ENCODE results near the gene POLR3C. TPM values are rescaled to one million over a fixed set of nuclear protein-coding genes. Genes with fewer than 3 reads are reported as not detected.

Gene POLR3C
- total RNA-seq, 2 experiments from 2014 or later = 55.8 to 56.3 TPM

DNA sequence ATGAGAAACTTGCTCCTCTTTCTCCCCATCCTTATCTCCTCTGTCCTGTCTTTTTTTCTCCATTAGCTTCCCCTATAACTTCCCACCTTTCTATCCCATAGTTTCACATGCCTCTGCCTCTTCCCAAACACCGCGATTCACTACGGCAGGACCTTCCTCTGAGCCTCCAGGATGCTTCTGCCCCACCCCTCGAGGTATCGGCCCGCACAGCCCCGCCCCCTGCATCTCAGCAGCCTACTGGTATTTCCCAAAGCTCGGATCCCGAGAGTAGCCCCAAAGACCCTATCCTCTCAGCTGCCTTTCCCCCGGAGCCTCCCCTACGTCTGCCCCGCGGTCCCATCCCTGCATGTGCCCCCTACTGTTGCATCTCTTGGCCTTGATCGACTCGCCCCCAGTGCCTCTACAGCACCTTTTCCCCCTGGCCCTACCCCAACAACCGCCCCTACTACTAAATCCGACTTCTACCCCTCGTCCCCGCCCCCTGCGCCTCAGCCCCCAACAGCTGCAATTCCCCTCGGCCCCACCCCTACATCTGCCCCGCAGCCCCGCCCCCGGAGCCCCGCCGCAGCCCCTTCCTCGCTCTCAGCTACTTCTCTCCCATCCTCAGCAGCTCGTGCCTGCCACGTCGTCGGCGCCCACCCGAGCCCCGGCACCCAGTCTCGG lies 34.4 kb downstream of the POLR3C start:
- ChIA-PET POLR2A (interaction anchor here (0.6 to 4.0 kb wide), 14 partner anchors 11 to 193 kb away, joined by 4 to 43 read pairs (median 8); partner anchors contain the start of genes ANKRD34A, LIX1L, NUDT17 and PEX11B), CTCF (interaction anchor here (0.6 to 5.6 kb wide), 12 partner anchors 8 to 180 kb away, joined by 3 to 75 read pairs (median 3); partner anchors contain the start of genes LIX1L and NUDT17)

DNA sequence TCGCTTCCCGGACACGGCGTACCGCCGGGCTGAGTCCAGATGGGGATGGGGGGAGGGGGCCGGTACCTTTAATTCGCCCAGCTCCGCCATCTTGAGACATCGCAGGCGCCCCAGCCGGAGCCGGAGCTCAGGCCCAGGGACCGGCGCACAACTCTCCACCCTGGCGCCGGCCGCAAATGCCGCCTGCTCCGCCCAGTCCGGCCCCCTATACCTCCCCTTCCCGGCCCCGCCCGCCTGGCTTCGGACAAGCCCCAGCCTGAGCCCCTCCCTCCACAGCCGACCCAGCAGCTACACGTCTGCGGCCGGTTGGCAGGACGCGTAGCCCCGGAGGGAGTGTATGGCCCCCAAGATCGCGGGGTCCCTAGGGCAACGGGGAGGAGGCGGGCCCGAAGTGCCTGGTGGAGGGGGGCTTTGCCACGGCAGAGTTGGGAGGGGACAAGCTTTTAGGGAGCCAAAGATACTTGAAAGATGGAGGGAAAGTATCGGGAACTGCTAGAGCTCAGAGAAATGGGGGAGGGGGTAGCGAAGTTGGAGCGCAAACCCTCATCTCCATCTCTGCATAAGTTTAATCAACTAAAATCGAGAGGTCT lies 35.0 kb downstream of the POLR3C start, which contains the start of gene PIAS3:
TSS of gene PIAS3 (minus strand) at position 181 of the 590 bp plus-strand sequence. CDS start at position 90, 91 bp downstream.
- CTCF ChIA-PET = interaction anchor here (0.6 to 5.6 kb wide), 17 partner anchors 9 to 179 kb away, joined by 3 to 75 read pairs (median 3); partner anchors contain the start of genes LIX1L, NUDT17 and RBM8A
- POLR2A ChIA-PET = interaction anchor here (0.6 to 4.0 kb wide), 17 partner anchors 10 to 193 kb away, joined by 3 to 43 read pairs (median 7); partner anchors contain the start of genes ANKRD34A, LIX1L, NUDT17 and PEX11B

DNA sequence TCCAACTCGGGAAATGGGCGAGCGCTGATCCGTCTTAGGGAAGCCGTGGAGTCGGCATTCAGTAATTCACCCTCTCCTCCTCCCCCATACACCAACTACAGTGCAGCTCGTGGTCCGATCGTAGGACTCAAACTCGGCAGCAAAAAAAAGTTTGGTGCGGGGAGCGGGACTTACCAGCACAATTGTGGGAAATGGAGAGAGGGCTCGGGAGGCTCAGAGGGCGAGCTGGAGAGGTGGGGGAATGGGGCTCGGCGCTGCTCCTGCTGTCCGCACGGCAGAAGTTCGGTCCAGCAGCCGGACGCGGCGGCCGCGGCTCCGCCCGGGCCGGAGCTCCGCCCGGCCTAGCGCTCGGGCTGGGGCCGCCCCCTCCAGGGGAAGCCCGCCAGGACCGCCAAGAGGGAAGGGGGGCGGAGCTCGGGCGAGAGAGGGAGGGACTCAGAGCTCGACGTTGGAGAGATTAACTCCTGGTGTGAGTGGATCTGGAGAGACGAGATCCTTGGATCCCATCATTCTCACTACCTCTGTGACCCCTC lies 35.6 kb downstream of the POLR3C start:
- CTCF ChIA-PET = interaction anchor here (1.0 to 5.6 kb wide), 11 partner anchors 9 to 148 kb away, joined by 3 to 75 read pairs (median 3); partner anchors contain the start of genes NUDT17 and RBM8A
- POLR2A ChIA-PET = interaction anchor here (0.6 to 4.0 kb wide), 14 partner anchors 10 to 192 kb away, joined by 3 to 43 read pairs (median 8); partner anchors contain the start of genes ANKRD34A, ANKRD35, LIX1L and NUDT17

DNA sequence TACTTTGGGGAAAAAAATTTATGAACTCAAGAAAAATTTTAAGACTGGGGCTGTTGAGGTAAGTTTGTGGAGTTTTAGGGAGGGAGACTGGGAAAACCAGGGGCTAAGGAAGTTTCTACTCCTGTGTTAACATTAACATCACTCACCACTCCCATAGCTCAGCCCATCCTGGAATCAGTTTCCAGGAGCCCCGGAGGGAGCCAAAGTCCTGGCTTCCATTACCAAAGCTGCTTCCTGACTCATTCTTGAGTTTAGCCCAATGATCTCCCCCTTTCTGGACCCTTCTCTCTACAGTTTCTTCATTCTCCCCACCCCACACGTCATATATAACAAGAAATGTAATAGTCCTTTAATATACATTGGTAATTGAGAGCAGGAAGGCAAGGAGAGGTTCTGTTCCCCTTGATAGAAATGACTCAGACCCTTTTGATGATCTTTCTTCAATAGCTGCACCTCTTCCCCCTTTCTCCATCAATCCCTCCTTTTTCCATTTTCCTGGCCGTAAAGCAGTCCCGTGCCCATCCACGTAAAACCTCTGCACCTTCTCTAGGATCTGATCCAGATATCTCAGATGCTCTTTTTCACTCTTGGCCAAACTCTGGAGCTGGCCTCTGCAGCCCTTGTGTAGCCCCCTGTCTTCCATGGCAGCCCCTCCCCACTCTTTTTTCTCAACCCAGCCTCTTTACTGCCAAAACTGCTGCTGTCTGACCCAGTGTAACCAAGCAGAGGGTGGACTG lies 39.5 kb downstream of the POLR3C start:
- ChIA-PET POLR2A (no interaction called here), CTCF (interaction anchor here (0.7 to 5.0 kb wide), 2 partner anchors 12 to 18 kb away, joined by 3 to 17 read pairs; partner anchors contain the start of gene NUDT17)

DNA sequence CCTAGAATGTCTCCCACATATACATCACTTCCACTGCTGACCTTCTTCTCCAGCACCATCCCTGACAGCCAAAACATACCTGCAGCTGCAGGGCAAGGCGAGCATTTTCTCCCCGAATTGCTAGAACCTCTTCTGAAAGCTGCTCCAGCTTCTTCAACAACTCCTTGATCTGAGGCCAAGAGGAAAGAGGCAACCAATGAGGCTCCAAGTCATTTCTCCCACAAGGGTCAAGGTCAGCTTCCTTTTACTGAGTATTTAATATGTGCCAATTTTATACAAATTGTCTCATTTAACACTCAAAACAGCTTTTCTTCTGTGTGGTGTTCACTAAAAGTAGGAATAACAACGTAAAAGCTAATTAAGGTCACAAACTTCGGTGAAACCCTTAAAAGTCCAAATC lies 44.2 kb downstream of the POLR3C start:
- POLR2A ChIA-PET = interaction anchor here (1.9 kb wide), 1 partner anchor 9 kb away, joined by 7 read pairs; the partner anchor contains the start of gene PIAS3
- CTCF ChIA-PET = no interaction called here

DNA sequence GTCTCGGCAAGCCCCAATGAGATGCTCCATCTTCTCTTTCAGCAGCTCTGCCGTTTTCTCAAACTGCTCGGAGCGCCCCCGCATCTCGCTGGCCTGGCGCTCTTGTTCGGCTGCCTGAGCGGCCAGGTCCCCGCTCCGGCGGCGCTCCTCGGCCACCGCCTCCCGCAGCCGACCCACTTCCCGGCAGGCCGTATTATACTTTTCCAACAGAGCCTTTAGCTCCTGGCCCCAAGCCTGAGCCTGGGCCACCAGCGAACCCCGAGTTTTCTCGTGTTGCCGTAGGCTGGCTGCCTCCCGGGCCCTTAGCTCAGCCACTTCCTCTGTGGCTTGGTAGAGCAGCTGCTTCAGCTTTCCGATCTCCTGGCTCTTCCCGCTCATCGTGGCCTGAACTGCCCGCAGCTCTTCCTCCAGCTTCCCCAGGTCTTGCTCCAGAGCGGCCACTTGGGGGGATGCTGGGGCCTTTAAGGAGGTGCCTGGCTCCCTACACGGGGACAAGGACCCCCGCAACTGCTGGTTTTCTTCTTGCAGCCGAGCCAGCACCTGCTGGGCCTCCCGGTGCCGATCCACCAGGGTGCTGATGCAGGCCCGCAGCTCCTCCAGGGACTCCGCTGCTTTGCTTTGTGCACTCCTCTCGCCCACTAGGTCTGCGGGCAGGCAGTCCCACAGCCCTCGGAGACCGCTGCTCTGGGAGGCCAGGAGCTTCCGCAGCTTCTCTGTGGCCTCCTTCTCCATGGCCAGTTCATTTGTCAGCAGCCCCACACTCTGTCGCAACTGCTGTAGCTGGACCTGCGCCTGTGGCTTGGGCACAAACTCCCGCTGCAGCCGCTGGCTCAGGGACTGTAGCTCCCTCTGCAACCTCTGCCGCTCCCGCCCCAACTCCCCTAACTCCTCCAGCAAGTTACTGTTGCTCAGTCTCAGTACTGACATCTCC lies 48.3 kb downstream of the POLR3C start:
- ChIA-PET POLR2A (interaction anchor here (0.9 to 2.2 kb wide), 3 partner anchors 13 to 54 kb away, joined by 3 to 17 read pairs (median 3); partner anchors contain the start of genes PEX11B and PIAS3), CTCF (interaction anchor here (0.6 to 3.2 kb wide), 6 partner anchors 12 to 48 kb away, joined by 3 to 16 read pairs (median 4); partner anchors contain the start of gene NUDT17)

DNA sequence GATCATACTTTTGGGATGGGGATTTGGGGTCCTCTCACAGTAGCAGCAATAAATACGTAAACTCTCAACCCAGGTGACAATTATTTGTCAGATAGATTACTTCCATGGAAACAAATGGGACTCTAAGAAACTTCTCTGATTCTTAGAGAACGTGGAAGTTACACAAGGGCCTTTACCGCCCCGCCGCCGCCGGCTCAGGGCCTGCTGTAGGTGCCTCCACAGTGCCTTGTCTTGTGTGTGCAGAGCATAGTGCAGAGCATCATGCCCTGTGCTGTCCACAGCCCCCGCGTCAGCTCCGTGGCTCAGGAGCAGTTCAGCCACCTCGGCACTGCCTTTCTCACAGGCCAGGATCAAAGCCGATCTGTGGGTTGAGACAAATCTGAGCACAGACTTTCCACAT lies 50.6 kb downstream of the POLR3C start:
- CTCF ChIA-PET = no interaction called here
- POLR2A ChIA-PET = no interaction called here

DNA sequence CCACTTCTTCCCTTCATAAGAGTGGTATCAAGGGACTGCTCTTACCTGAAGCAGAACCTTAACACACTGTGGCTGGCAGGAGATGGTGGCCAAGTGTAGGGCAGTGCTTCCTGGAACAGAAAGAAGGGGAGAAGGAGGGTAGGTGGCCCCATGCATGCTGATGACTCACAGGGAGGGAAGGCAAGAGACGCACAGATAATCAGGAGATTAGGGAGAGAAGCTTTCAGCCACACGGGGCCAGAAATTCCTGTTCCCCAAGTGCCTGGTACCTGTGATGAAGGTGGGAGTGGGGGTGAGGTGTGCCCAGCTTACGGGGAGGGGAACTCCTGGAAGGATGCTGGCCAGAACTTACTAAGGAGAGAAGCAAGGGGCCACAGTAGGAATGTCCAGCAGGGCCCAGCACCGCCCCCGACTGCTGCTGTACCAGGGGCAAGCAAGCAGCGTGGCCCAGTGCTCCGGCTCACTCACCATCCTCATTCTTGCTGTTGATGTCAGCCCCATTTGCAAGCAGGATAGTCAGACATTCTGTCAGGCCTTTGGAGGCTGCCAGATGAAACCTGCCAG lies 54.0 kb downstream of the POLR3C start:
- ChIA-PET CTCF (interaction anchor here (1.1 kb wide), 1 partner anchor 32 kb away, joined by 3 read pairs; the partner anchor contains the start of gene NUDT17), POLR2A (no interaction called here)

DNA sequence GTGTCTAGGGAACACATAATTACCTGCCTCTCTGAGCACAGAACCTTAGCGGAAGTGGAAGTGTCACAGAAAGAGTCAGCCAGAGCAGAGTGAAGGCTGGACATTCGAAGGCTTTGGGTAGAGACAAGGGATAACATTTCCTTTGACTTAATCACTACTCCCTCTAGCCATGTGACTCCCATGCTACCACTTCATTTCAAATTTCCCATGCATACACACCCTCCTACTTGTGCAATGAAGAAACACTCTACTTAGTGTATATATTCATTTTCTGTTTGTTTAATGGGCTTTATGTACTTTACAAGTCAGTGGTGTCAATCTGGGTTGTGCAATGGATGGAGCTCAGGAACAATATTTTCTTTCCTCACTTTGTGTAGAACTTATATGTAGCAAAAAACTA lies 54.7 kb downstream of the POLR3C start:
- POLR2A ChIA-PET = no interaction called here
- CTCF ChIA-PET = interaction anchor here (1.0 to 1.1 kb wide), 2 partner anchors 18 to 33 kb away, joined by 3 read pairs; partner anchors contain the start of gene NUDT17

DNA sequence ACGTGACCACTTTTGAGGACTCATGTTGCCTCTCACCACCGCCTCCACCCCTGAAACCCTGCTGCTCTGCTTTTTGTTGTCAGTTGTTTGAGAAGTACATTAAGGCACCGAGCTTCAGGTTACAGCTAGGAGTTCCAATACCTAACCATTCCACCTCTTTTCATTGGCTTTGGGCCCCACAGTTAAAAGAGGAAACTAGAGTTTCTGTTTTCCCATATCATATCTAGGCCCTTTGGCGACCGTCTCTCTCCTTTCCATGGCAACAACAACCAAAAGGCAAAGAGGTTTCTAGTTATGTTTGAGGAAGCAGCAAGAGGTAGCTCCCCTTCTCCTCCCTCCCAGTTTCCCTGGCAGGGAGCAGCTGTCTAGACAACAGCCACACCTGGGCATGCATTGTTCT lies 55.8 kb downstream of the POLR3C start:
- CTCF ChIA-PET = interaction anchor here (0.6 to 2.1 kb wide), 3 partner anchors 12 to 21 kb away, joined by 3 to 6 read pairs (median 3); no protein-coding TSS in a partner anchor
- POLR2A ChIA-PET = interaction anchor here (0.6 kb wide), 1 partner anchor 171 kb away, joined by 3 read pairs; no protein-coding TSS in a partner anchor

DNA sequence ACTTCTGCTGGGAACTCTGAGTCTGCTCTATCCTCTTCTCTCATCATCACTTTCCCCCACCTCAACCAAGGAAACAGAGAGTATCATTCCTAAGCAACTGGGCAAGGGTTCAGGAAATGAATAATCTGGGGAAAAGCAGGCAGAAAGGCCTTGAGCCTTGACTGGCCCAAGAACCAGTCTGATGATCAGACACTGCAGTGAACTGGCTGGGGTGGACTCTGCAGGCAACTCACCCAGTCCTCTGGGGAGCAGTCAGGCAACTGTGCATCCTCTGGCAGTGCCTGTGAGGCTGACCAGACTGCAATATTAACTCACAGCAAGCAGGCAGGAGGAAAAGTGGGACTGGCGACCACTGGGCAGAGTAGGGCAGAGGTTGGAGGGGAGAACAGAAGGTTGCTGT lies 60.7 kb downstream of the POLR3C start:
- ChIA-PET CTCF (interaction anchor here (1.1 to 1.8 kb wide), 2 partner anchors 13 to 39 kb away, joined by 3 to 11 read pairs; partner anchors contain the start of gene NUDT17), POLR2A (interaction anchor here (1.2 kb wide), 1 partner anchor 11 kb away, joined by 3 read pairs; no protein-coding TSS in a partner anchor)

DNA sequence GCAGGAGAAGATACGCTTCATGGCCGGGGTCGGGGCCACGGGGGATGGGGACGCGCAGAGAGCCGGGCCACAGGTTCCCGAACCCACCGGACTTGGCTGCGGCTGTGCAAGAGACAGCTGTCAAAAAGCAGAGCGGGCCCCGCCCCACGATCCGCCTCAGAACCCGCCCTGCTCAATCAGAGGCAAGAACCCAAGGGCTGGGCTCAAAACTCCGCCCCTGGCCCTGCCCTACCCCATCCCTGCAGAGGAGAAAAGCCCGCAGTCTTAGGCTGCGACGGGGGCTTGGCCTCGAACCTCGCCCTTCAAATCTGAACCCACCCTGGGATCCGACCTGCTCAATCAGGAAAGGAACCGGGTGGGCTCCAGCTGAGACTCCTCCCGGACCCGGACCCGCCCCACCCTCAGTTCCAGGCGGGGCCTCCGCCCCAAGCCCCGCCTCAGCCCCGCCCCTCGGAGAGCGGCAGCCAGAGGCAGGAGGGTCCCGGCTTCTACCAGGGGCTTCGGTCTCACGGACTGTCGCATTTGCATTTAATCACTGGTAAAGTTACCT lies 61.8 kb downstream of the POLR3C start, which contains the start of gene ANKRD35:
TSS of gene ANKRD35 (minus strand) at position 129 of the 550 bp plus-strand sequence. CDS start at position 21, 108 bp downstream.
- ChIA-PET POLR2A (interaction anchor here (0.8 to 1.2 kb wide), 3 partner anchors 12 to 39 kb away, joined by 3 to 5 read pairs (median 4); no protein-coding TSS in a partner anchor), CTCF (interaction anchor here (1.4 to 1.8 kb wide), 2 partner anchors 17 to 40 kb away, joined by 3 to 11 read pairs; partner anchors contain the start of gene NUDT17)

DNA sequence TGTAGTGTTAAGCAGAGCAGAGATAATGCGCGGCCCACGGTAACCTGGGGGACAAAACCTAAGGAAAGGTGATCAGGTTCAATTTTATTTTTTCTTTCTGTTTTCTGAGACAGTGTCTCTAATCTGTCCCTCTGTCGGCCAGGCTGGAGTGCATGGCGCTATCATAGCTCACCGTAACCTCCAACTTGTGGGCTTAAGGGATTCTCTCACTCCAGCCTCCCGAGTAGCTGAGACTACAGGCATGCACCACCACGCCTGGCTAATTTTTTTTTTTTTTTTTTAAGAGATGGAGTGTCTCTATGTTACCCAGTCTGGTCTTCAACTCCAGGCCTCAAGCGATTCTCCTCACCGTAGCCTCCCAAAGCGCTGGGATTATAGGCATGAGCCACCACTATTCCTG lies 62.4 kb downstream of the POLR3C start:
- CTCF ChIA-PET = interaction anchor here (1.4 kb wide), 1 partner anchor 16 kb away, joined by 3 read pairs; no protein-coding TSS in a partner anchor
- POLR2A ChIA-PET = interaction anchor here (0.8 to 1.0 kb wide), 3 partner anchors 16 to 40 kb away, joined by 3 to 4 read pairs (median 4); no protein-coding TSS in a partner anchor

DNA sequence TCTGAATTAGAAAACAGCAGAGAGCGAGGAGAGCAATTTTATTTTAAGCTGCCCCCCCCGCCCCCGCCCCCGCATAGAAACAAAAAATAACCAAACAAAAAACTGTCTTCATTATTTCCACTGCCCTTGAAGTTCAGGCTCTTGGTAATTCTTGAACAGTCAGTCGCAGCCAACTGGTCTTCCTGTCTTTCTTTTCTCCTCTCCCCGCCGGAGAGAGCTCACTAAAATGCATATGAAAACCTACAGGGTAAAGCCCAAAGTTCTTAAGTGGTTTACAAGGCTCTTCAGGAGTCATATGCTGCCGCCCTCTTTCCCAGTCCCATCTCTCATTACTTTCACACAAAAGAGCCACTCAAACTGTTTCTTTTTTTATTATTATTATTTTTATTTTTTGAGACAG lies 62.8 kb downstream of the POLR3C start:
- ChIA-PET CTCF (interaction anchor here (1.4 kb wide), 1 partner anchor 16 kb away, joined by 3 read pairs; no protein-coding TSS in a partner anchor), POLR2A (interaction anchor here (0.8 to 1.0 kb wide), 3 partner anchors 17 to 40 kb away, joined by 3 to 4 read pairs (median 4); no protein-coding TSS in a partner anchor)

DNA sequence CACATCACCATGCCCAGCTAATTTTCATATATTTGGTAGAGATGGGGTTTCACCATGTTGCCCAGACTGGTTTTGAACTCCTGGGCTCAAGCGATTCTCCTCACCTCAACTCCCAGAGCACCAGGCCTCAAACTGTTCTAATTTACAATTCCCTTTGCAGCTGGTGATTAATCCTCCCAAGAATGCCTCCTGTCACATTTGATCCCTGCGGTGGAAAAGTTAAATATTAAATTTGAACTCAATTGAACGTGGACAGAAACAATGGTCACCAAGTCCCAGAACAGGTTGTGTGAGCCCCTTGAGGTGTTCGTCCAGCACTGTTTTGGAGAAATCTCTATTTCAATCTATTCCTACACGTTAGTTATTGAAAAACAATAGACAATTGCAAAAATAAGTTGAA lies 63.6 kb downstream of the POLR3C start:
- ChIA-PET CTCF (no interaction called here), POLR2A (no interaction called here)

DNA sequence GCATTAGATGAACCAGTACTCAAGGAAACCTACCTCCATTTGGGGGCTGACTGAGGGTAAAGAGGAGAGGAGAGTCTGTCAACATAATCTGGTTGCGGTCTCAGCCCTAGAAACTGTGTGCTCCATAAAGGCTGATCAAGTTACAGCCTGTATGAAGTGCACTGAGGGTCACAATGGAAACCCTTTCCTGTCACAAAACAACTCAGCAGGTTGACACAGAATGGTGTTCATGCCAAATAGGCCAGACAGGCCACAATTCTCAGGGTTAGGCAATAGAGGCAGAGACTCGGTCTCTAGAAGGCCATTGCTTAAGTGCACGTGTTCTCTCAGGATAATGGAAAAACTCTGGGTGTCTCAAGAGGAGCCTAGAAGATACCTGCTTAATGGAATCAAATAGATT lies 65.7 kb downstream of the POLR3C start:
- ChIA-PET POLR2A (no interaction called here), CTCF (interaction anchor here (0.9 to 1.5 kb wide), 2 partner anchors 12 to 25 kb away, joined by 4 to 5 read pairs; no protein-coding TSS in a partner anchor)

All from activated CD8-positive, alpha-beta memory T cell treated with anti-CD3 and anti-CD28 coated beads for 36 hours (primary cell).